HFF-Myc (cell line): Measurements from ENCODE around the gene RGR.

Experiments
- DNase-seq: peaks from one replicate; pipeline ENCODE4 v3.0.0-alpha.2; 2011; ENCODE audit warnings: low read depth; ENCODE audit errors: extremely low read depth
- H3K4me3 ChIP-seq: replicated peaks from 2 replicates; pipeline ENCODE4 v1.5.1; 2011; ENCODE audit warnings: low read depth, mild to moderate bottlenecking, control low read depth, low read length
- TF ChIP-seq, protein P1 (sequence below): IDR thresholded peaks from 2 replicates; pipeline ENCODE4 v1.5.1; 2012; ENCODE audit warnings: mild to moderate bottlenecking, low read depth, low read length, control low read depth; ENCODE audit errors: missing control alignments

Gene RGR

DNA sequence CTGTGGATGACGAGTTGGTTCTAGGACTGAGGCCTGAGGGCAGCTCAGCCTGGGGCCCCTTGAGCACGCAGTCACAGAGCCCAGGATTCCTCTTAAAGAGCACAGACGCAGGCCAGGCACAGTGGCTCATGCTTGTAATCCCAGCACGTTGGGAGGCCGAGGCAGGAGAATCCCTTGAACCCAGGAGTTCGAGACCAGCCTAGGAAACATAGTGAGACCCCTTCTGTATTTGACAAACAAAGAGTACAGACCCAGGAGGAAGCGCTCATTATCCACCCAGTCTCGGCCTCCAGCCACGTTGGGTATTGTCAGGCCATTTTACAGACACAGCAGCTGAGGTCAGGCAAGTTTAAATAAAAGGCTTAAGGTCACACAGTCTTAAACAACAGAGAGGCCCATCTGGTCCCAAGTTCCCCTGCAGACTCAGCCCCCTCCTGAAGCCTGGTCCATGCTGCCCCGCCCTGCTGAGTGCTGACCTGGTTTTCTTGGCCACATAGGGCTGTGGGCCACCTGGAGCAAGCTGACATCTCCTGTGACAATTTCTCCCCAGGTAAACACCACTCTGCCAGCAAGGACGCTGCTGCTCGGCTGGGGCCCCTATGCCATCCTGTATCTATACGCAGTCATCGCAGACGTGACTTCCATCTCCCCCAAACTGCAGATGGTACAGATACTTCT lies 12.6 kb downstream of the RGR start:
- H3K4me3 ChIP-seq: no peak overlapping the region
- TF ChIP-seq, protein P1, sequence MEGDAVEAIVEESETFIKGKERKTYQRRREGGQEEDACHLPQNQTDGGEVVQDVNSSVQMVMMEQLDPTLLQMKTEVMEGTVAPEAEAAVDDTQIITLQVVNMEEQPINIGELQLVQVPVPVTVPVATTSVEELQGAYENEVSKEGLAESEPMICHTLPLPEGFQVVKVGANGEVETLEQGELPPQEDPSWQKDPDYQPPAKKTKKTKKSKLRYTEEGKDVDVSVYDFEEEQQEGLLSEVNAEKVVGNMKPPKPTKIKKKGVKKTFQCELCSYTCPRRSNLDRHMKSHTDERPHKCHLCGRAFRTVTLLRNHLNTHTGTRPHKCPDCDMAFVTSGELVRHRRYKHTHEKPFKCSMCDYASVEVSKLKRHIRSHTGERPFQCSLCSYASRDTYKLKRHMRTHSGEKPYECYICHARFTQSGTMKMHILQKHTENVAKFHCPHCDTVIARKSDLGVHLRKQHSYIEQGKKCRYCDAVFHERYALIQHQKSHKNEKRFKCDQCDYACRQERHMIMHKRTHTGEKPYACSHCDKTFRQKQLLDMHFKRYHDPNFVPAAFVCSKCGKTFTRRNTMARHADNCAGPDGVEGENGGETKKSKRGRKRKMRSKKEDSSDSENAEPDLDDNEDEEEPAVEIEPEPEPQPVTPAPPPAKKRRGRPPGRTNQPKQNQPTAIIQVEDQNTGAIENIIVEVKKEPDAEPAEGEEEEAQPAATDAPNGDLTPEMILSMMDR: no peak
- DNase-seq: no peak

DNA sequence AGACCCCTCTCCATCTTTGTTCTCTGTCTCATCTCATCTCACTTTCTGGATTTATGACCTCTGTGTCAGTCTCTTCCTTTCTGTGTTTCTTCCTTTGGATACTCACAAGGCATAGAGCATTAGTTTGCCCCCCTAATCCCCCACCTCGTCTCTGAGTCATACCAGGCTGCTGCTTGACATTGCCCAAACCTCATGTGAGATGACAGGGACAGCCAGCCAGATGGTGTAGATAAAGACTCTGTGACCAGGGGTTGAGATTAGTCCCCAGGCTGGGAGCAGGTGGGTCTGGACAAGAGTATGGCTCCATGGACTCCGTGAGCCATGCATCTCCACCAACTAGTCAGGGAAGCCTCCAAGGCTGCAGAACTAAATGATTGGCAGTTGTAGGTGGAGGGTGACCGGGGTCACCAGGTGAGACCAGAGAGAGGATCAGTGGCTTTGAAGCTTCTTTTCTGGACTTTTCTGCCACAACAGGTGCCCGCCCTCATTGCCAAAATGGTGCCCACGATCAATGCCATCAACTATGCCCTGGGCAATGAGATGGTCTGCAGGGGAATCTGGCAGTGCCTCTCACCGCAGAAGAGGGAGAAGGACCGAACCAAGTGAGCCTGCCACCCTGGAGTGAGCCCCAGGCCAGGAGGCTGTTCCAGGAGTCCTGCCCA lies 13.3 kb downstream of the RGR start:
- no peak for DNase-seq
- no peak overlapping the region for H3K4me3 ChIP-seq
- TF ChIP-seq, protein P1: no peak

DNA sequence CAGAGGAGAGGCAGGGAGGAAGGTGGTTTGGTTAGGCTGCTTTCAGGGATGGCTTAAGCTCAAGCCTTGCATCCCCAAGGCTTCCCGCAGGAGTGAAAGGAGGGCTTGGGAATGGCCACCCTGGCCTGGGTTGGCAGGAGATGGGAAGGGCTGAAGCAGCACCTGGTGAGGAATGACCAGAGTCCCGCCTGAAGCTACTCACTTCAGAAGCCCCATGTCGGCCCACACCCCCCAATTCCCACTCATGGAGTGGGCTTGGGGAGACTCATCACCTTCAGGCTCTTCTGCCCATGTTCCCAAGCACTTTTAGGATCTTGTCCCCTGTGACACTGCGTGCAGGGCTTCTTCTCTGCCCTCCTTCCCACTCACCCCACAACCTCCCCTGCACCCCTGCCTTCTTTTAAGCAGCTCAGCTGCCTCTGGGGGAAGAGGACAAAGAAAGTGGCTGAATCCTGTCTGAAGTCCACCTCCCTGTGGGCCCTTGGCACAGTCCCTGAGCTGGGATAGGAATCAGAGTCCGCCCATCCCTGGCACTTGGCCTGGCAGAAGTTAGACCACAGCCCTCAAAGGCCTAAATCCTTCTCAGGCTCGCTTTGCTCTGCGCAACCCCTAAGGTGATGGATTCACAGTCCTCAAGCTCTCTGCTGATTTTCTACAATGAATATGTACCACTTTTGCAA lies 16.5 kb downstream of the RGR start:
- DNase-seq: no peak
- H3K4me3 ChIP-seq: no peak overlapping the region
- TF ChIP-seq, protein P1: no peak

DNA sequence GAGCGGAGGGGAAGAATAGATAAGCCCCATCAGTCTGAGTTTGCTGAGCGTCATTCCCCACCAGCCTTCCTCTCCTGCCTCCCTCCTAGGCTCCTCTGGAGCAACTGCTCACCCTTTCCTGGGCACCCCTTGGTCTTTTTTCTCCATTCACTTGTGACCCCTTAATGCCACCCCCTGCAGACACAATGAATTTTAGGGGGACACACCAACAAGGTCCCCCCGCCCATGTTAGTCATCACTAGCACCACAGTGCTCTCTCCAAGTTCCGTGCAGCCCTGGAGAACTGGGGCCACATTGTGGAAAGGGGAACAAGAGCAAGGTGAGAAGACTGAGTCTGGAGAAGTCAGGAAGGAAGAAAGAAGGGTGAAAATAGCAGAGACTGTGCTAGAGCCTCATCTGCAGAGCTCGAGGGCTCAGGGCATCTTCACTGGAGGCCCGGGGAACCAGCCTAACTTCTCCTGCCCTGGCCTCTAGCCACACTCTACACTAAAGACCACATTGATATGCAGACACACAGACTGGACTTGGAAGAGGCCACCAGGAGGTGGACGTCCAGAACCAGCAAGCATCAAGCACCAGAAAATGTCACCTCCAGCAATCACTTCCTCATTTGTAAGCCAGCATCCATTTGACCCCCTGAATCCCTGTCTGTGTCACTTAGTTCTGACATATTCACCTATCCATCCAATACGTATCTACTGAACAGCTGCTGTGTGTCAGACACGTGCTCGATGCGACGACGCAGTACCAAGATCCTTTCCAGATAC lies 17.5 kb downstream of the RGR start:
- TF ChIP-seq, protein P1: no peak
- no peak overlapping the region for H3K4me3 ChIP-seq
- no peak for DNase-seq

DNA sequence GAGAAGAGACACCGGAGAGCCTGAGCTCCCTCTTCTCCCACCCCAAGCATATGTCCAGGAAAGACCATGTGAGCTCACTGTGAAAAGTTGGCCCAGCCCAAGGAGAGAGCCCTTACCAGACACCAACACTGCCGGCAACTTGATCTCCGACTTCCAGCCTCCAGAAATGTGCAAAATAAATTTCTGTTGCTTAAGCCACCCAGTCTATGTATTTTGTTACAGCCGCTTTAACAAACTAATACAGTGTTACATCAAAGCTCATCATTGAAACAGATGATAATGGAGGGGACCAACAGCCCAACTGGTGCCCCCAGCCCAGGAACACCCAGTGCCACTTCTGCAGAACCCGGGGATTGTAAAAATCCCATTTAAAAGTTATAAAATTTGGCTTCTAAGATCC lies 18.9 kb downstream of the RGR start:
- TF ChIP-seq, protein P1: no peak
- DNase-seq: no peak

DNA sequence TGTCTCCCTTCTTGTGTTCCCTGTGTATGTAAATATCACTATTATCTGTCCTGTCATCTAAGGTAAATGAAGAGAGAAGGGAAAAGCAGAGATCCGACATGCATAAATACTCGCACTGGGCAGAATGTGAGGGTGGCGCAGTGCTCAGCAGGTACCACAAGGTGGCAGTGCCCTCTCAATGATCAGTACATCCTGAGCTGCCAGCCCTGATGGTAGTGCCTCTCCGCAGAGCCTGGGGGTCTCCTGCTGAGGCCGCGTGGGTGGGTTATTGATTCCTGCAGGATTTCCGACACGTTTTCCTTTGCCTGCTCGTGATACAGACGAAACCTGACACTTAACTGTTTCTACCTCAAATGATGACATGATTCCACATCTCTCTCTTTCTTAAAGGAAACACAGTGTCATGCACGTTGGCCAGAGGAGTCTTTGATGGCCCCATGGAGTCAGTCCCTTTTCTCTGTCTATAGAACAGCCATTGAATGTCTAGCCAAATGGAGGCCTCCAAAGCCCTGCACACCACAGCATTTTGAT lies 19.8 kb downstream of the RGR start:
- H3K4me3 ChIP-seq: no peak overlapping the region
- TF ChIP-seq, protein P1: peak; percentile 94
- DNase-seq: no peak

More for the DNA sequence above, 18.9 kb downstream of the RGR start:
- no peak overlapping the region for H3K4me3 ChIP-seq
